GM15510 (cell line): ENCODE results near the gene RCOR3.
A peak's percentile ranks its signal among the peaks of the same experiment; 100 is the strongest.

Experiments
- POLR2A ChIP-seq: IDR thresholded peaks from 3 replicates; pipeline ENCODE4 v1.6.1; 2011; ENCODE audit warnings: borderline replicate concordance; ENCODE audit not compliant: insufficient read length; ENCODE audit errors: extremely low read depth

The RCOR3 gene

GRCh38 chr1:211258756-211259637 lies at the start of gene RCOR3:
Gene RCOR3 (plus strand): TSS chr1:211259366. CDS start chr1:211259561, 195 bp downstream.
- peak; percentile 74 for TF ChIP-seq POLR2A

GRCh38 chr1:211210052-211210451 lies 49.1 kb upstream of the RCOR3 start:
- TF ChIP-seq POLR2A: no peak

GRCh38 chr1:211210965-211211364 lies 48.2 kb upstream of the RCOR3 start:
- TF ChIP-seq POLR2A: no peak

GRCh38 chr1:211213702-211214101 lies 45.5 kb upstream of the RCOR3 start:
- no peak for TF ChIP-seq POLR2A

GRCh38 chr1:211215577-211215976 lies 43.6 kb upstream of the RCOR3 start:
- no peak for TF ChIP-seq POLR2A

- no peak for TF ChIP-seq POLR2A
These were observed 41.8 kb upstream of the RCOR3 start for GRCh38 chr1:211217392-211217791.

- TF ChIP-seq POLR2A: no peak
These were observed 29.8 kb upstream of the RCOR3 start for GRCh38 chr1:211229365-211229759.

GRCh38 chr1:211231873-211232272 lies 27.3 kb upstream of the RCOR3 start:
- no peak for TF ChIP-seq POLR2A

- TF ChIP-seq POLR2A: no peak
These were observed 22.4 kb upstream of the RCOR3 start for GRCh38 chr1:211236633-211237320.

GRCh38 chr1:211237579-211237978 lies 21.6 kb upstream of the RCOR3 start:
- TF ChIP-seq POLR2A: no peak

GRCh38 chr1:211241071-211241470 lies 18.1 kb upstream of the RCOR3 start:
- TF ChIP-seq POLR2A: no peak

- no peak for TF ChIP-seq POLR2A
These were observed 11.2 kb upstream of the RCOR3 start for GRCh38 chr1:211247921-211248320.

GRCh38 chr1:211257826-211258225 lies 1.3 kb upstream of the RCOR3 start:
- TF ChIP-seq POLR2A: no peak

GRCh38 chr1:211258310-211258755 lies 833 bp upstream of the RCOR3 start:
- no peak for TF ChIP-seq POLR2A

GRCh38 chr1:211259638-211260126 lies 516 bp downstream of the RCOR3 start:
- TF ChIP-seq POLR2A: no peak
